Thoracic aorta (tissue), 2 donors: Measurements from ENCODE around the gene HOXD8. TPM values are rescaled to one million over a fixed set of nuclear protein-coding genes. Genes with fewer than 3 reads are reported as not detected.
A peak's percentile ranks its signal among the peaks of the same experiment; 100 is the strongest.

ENCODE experiments used
- ATAC-seq: fragments of 150-250 bp; one replicate; pipeline ENCODE4 v1.8.0; 2017; ENCODE audit warnings: low read depth; ENCODE audit not compliant: insufficient number of reproducible peaks, low FRiP score
- DNase-seq: peaks from one replicate; pipeline ENCODE4 v3.0.0-alpha.2; 2020; ENCODE audit warnings: low spot score
- H3K27ac ChIP-seq, 2 donors: fragments of 200-600 bp; sonication (generic); 1 replicate in 1 of 2; 2 replicates in 1 of 2; pipeline ENCODE4 v1.5.1; 2016; ENCODE audit warnings: mild to moderate bottlenecking in 2 of 2, moderate library complexity in 2 of 2
- H3K27me3 ChIP-seq: fragments of 200-600 bp; sonication (generic); replicated peaks from 2 replicates; pipeline ENCODE4 v1.6.0; 2016; ENCODE audit warnings: mild to moderate bottlenecking; ENCODE audit not compliant: insufficient read depth
- H3K36me3 ChIP-seq: fragments of 200-600 bp; sonication (generic); one replicate; pipeline ENCODE4 v1.5.1; 2016
- H3K4me1 ChIP-seq, 2 donors: fragments of 200-600 bp; sonication (generic); 1 replicate in 1 of 2; 2 replicates in 1 of 2; pipeline versions ENCODE4 v1.5.1 to v1.6.0; 2016; ENCODE audit warnings: low read depth in 2 of 2, mild to moderate bottlenecking in 1 of 2; ENCODE audit not compliant: control insufficient read depth in 1 of 2
- H3K4me3 ChIP-seq: fragments of 200-600 bp; sonication (generic); 2 replicates; pipeline ENCODE4 v1.5.1; 2016; ENCODE audit warnings: mild to moderate bottlenecking
- H3K9me3 ChIP-seq: fragments of 200-600 bp; sonication (generic); 2 replicates; pipeline ENCODE4 v1.5.1; 2016
- CTCF ChIP-seq: fragments of 200-600 bp; sonication (generic); IDR thresholded peaks from one replicate; pipeline ENCODE4 v1.5.1; 2019; ENCODE audit warnings: antibody characterized with exemption
- total RNA-seq, 2 donors: library from RNA; depleted of rRNA; stranded (reverse); fragments of >200 nt; gene quantifications; one replicate each; pipeline versions ENCODE4 v1.1.0 to v1.2.3, GENCODE V29; 2016

Gene HOXD8
- total RNA-seq, 2 donors from 2014 or later, result 3.9 to 11.2 TPM

- H3K27ac ChIP-seq, result peak overlapping the region in 1 of 2 donors; percentile 5
- TF ChIP-seq CTCF, result no peak
- no peak for DNase-seq
- peaks cover 75% of the 10 kb centered on the region for H3K27me3 ChIP-seq
- no peaks in the 10 kb centered on the region for H3K9me3 ChIP-seq
- H3K4me3 ChIP-seq, result no peak overlapping the region
- no peak for ATAC-seq
- no peaks in the 10 kb centered on the region for H3K36me3 ChIP-seq
- H3K4me1 ChIP-seq, result peaks cover 4 to 19% of the 10 kb centered on the region in 2 donors
Measured at GRCh38 chr2:176081837-176082524, 47.5 kb upstream of the HOXD8 start.

GRCh38 chr2:176082525-176082823 lies 47.0 kb upstream of the HOXD8 start:
- H3K27ac ChIP-seq, result peak overlapping the region in 1 of 2 donors; percentile 5
- peaks cover 75% of the 10 kb centered on the region for H3K27me3 ChIP-seq
- no peak overlapping the region for H3K4me3 ChIP-seq
- no peaks in the 10 kb centered on the region for H3K36me3 ChIP-seq
- peaks cover 4 to 19% of the 10 kb centered on the region in 2 donors for H3K4me1 ChIP-seq
- H3K9me3 ChIP-seq, result no peaks in the 10 kb centered on the region
- TF ChIP-seq CTCF, result no peak
- DNase-seq (no peak), ATAC-seq (no peak)

GRCh38 chr2:176082824-176083751 lies 46.4 kb upstream of the HOXD8 start:
- TF ChIP-seq CTCF, result no peak
- Histone ChIP-seq H3K4me1 (peaks cover 4 to 23% of the 10 kb centered on the region in 2 donors), H3K27me3 (peaks cover 74% of the 10 kb centered on the region), H3K36me3 (no peaks in the 10 kb centered on the region), H3K27ac (no peak overlapping the region), H3K4me3 (no peak overlapping the region), H3K9me3 (no peaks in the 10 kb centered on the region)
- no peak for DNase-seq
- ATAC-seq, result no peak

- ATAC-seq, result no peak
- no peak for DNase-seq
- Histone ChIP-seq H3K36me3 (no peaks in the 10 kb centered on the region), H3K27ac (no peak within 1 kb of the TSS), H3K9me3 (no peaks in the 10 kb centered on the region), H3K4me3 (no peak within 1 kb of the TSS), H3K4me1 (peaks cover 4 to 26% of the 10 kb centered on the region in 2 donors), H3K27me3 (peaks cover 67% of the 10 kb centered on the region)
- TF ChIP-seq CTCF, result no peak
Measured at GRCh38 chr2:176083796-176084261, 45.7 kb upstream of the HOXD8 start, which contains the start of gene EVX2. EVX2 (minus strand) TSS chr2:176083962; CDS start chr2:176083776, 186 bp downstream.

- ATAC-seq, result no peak
Measured at GRCh38 chr2:176084611-176085119, 44.8 kb upstream of the HOXD8 start.

More at GRCh38 chr2:176084611-176085119, 44.8 kb upstream of the HOXD8 start:
- peaks cover 64% of the 10 kb centered on the region for H3K27me3 ChIP-seq
- DNase-seq, result no peak
- H3K4me1 ChIP-seq, result peaks cover 4 to 19% of the 10 kb centered on the region in 2 donors
- TF ChIP-seq CTCF, result no peak
- no peaks in the 10 kb centered on the region for H3K9me3 ChIP-seq
- no peaks in the 10 kb centered on the region for H3K36me3 ChIP-seq
- H3K4me3 ChIP-seq, result no peak overlapping the region
- H3K27ac ChIP-seq, result no peak overlapping the region
